Measurements from ENCODE around the gene CTSL.

DNA sequence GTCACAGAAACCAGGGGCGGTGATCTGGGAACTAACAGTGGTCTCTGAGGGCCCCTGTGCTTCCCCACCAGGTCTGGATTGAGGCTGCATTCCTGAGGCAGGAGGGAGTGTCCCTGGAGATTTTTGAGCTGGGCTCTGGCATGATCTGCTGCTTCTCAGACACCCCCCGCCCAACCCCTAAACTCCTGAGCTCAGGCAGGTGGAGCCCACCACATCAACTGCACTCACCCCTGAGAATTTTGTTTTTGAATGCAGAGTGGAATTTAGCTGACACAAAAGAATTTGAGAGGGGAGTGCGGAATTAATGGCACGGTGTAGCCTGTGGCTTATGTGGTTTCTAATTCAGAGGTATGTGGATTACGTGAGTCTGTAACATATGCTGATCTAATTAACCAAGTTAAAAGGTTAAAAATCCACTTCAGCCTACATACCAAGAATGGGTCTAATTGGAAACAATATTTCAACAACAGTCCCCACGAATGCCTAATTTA lies 23.9 kb upstream of the CTSL start:
- TF ChIP-seq, protein P1, sequence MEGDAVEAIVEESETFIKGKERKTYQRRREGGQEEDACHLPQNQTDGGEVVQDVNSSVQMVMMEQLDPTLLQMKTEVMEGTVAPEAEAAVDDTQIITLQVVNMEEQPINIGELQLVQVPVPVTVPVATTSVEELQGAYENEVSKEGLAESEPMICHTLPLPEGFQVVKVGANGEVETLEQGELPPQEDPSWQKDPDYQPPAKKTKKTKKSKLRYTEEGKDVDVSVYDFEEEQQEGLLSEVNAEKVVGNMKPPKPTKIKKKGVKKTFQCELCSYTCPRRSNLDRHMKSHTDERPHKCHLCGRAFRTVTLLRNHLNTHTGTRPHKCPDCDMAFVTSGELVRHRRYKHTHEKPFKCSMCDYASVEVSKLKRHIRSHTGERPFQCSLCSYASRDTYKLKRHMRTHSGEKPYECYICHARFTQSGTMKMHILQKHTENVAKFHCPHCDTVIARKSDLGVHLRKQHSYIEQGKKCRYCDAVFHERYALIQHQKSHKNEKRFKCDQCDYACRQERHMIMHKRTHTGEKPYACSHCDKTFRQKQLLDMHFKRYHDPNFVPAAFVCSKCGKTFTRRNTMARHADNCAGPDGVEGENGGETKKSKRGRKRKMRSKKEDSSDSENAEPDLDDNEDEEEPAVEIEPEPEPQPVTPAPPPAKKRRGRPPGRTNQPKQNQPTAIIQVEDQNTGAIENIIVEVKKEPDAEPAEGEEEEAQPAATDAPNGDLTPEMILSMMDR (IDR thresholded peaks at IDR 0.05; ENCODE audit: low read length) = no peak
- TF ChIP-seq EZH2 (IDR thresholded peaks at IDR 0.05; ENCODE audit: borderline replicate concordance, low read length) = no peak

Data from OCI-LY1 (cell line).